ENCODE measurements around the gene SRGAP3.

Gene SRGAP3

GRCh38 chr3:9202546-9202945 is 46.9 kb downstream of the SRGAP3 start:
- Histone ChIP-seq H3K27me3 (ENCODE audit: low read depth, low read length) (no peaks in the 10 kb centered on the region), H3K9me3 (ENCODE audit: insufficient read depth, low read length) (no peaks in the 10 kb centered on the region), H3K27ac (ENCODE audit: low read length) (no peak overlapping the region), H3K36me3 (replicated peaks; ENCODE audit: low read depth, low read length) (peaks cover 5% of the 10 kb centered on the region), H3K4me2 (ENCODE audit: low read length) (no peak overlapping the region), H3K4me1 (ENCODE audit: low read length) (peaks cover 47% of the 10 kb centered on the region), H2AFZ (ENCODE audit: low read depth, low read length) (no peak overlapping the region), H3K79me2 (ENCODE audit: low read length) (no peaks in the 10 kb centered on the region), H3K4me3 (ENCODE audit: low read length) (no peak overlapping the region), H4K20me1 (ENCODE audit: insufficient read depth, low read length) (no peaks in the 10 kb centered on the region), H3K9ac (ENCODE audit: low read length) (no peak overlapping the region)
- TF ChIP-seq CTCF (IDR thresholded peaks at IDR 0.05; ENCODE audit: low read depth, low read length) (no peak), EZH2phosphoT487 (IDR thresholded peaks at IDR 0.05; ENCODE audit: low read depth) (no peak)

GRCh38 chr3:9201955-9202354 is 47.5 kb downstream of the SRGAP3 start:
- Histone ChIP-seq H3K36me3 (replicated peaks; ENCODE audit: low read depth, low read length) (peaks cover 5% of the 10 kb centered on the region), H3K9ac (ENCODE audit: low read length) (no peak overlapping the region), H3K79me2 (ENCODE audit: low read length) (no peaks in the 10 kb centered on the region), H4K20me1 (ENCODE audit: insufficient read depth, low read length) (no peaks in the 10 kb centered on the region), H3K4me2 (ENCODE audit: low read length) (no peak overlapping the region), H3K4me1 (ENCODE audit: low read length) (peaks cover 41% of the 10 kb centered on the region), H2AFZ (ENCODE audit: low read depth, low read length) (no peak overlapping the region), H3K4me3 (ENCODE audit: low read length) (no peak overlapping the region), H3K9me3 (ENCODE audit: insufficient read depth, low read length) (no peaks in the 10 kb centered on the region), H3K27ac (ENCODE audit: low read length) (no peak overlapping the region), H3K27me3 (ENCODE audit: low read depth, low read length) (no peaks in the 10 kb centered on the region; the same call in 1 of the 2 replicates)
- TF ChIP-seq CTCF (IDR thresholded peaks at IDR 0.05; ENCODE audit: low read depth, low read length), result no peak
- TF ChIP-seq EZH2phosphoT487 (IDR thresholded peaks at IDR 0.05; ENCODE audit: low read depth), result no peak

- H2AFZ ChIP-seq (ENCODE audit: low read depth, low read length), result no peak overlapping the region
- H3K4me3 ChIP-seq (ENCODE audit: low read length), result no peak overlapping the region
- H3K4me2 ChIP-seq (ENCODE audit: low read length), result no peak overlapping the region
- H3K79me2 ChIP-seq (ENCODE audit: low read length), result no peaks in the 10 kb centered on the region
- H4K20me1 ChIP-seq (ENCODE audit: insufficient read depth, low read length), result no peaks in the 10 kb centered on the region
- no peaks in the 10 kb centered on the region; the same call in 1 of the 2 replicates for H3K27me3 ChIP-seq (ENCODE audit: low read depth, low read length)
- no peak for TF ChIP-seq CTCF (IDR thresholded peaks at IDR 0.05; ENCODE audit: low read depth, low read length)
- TF ChIP-seq EZH2phosphoT487 (IDR thresholded peaks at IDR 0.05; ENCODE audit: low read depth), result no peak
- peaks cover 34% of the 10 kb centered on the region for H3K4me1 ChIP-seq (ENCODE audit: low read length)
- H3K36me3 ChIP-seq (replicated peaks; ENCODE audit: low read depth, low read length), result no peaks in the 10 kb centered on the region
- H3K27ac ChIP-seq (ENCODE audit: low read length), result no peak overlapping the region
- H3K9ac ChIP-seq (ENCODE audit: low read length), result no peak overlapping the region
- no peaks in the 10 kb centered on the region for H3K9me3 ChIP-seq (ENCODE audit: insufficient read depth, low read length)
These were observed 48.2 kb downstream of the SRGAP3 start for GRCh38 chr3:9201266-9201665.

GRCh38 chr3:9199775-9200174 is 49.7 kb downstream of the SRGAP3 start:
- TF ChIP-seq CTCF (IDR thresholded peaks at IDR 0.05; ENCODE audit: low read depth, low read length) (no peak), EZH2phosphoT487 (IDR thresholded peaks at IDR 0.05; ENCODE audit: low read depth) (no peak)
- Histone ChIP-seq H3K9ac (ENCODE audit: low read length) (no peak overlapping the region), H3K36me3 (replicated peaks; ENCODE audit: low read depth, low read length) (no peaks in the 10 kb centered on the region), H3K4me2 (ENCODE audit: low read length) (no peak overlapping the region), H2AFZ (ENCODE audit: low read depth, low read length) (no peak overlapping the region), H3K27me3 (ENCODE audit: low read depth, low read length) (no peaks in the 10 kb centered on the region; the same call in 1 of the 2 replicates), H3K9me3 (ENCODE audit: insufficient read depth, low read length) (no peaks in the 10 kb centered on the region), H3K4me1 (ENCODE audit: low read length) (peaks cover 21% of the 10 kb centered on the region), H4K20me1 (ENCODE audit: insufficient read depth, low read length) (no peaks in the 10 kb centered on the region), H3K79me2 (ENCODE audit: low read length) (no peaks in the 10 kb centered on the region), H3K27ac (ENCODE audit: low read length) (no peak overlapping the region), H3K4me3 (ENCODE audit: low read length) (no peak overlapping the region)

Data from OCI-LY3 (cell line).